Measurements from ENCODE around the gene TAAR2. TPM values are rescaled to one million over a fixed set of nuclear protein-coding genes. Genes with fewer than 3 reads are reported as not detected.

Gene TAAR2
- total RNA-seq, 1 donor from 2014 or later, result not detected

- Histone ChIP-seq H3K4me1 (no peaks in the 10 kb centered on the region), H3K36me3 (no peaks in the 10 kb centered on the region), H3K27me3 (no peaks in the 10 kb centered on the region), H3K9me3 (no peaks in the 10 kb centered on the region), H3K4me3 (no peak overlapping the region), H3K27ac (no peak overlapping the region)
- DNase-seq (ENCODE audit: low spot score in 2 of 2), result no peak
- TF ChIP-seq CTCF (IDR thresholded peaks at IDR 0.05), result no peak
- intact Hi-C loops (cut with DNase I), result no loop called here
These were observed 52.3 kb downstream of the TAAR2 start for GRCh38 chr6:132571774-132572173.

GRCh38 chr6:132570221-132570777, 53.8 kb downstream of the TAAR2 start, which contains the start of gene TAAR6:
TAAR6 (plus strand) TSS chr6:132570322; CDS start chr6:132570322, 0 bp downstream.
- intact Hi-C loops (cut with DNase I), result no loop called here
- Histone ChIP-seq H3K27me3 (no peaks in the 10 kb centered on the region), H3K9me3 (no peaks in the 10 kb centered on the region), H3K36me3 (no peaks in the 10 kb centered on the region), H3K4me3 (no peak within 1 kb of the TSS), H3K27ac (no peak within 1 kb of the TSS), H3K4me1 (no peaks in the 10 kb centered on the region)
- DNase-seq (ENCODE audit: low spot score in 2 of 2), result no peak
- TF ChIP-seq CTCF (IDR thresholded peaks at IDR 0.05), result no peak

DNA sequence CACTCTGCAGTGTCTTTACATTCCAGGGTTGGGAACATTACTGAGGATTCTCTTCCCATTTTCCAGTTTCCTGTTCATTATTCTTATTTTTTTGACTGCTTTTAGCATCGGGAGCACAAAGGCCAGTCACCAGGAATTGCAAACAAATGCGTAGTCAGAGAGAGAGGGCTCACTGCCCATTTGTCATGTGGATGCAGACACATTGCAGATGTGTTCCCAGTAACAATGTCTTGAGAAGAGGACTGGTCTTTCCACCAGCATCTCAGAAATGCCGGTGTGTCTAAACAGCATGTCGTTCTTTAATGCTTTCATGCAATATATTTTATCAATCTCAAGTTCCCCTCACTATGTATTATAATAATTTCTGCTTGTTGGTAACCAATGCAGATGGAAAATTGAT, 54.9 kb downstream of the TAAR2 start:
- no peaks in the 10 kb centered on the region for H3K27me3 ChIP-seq
- TF ChIP-seq CTCF (IDR thresholded peaks at IDR 0.05), result no peak
- H3K9me3 ChIP-seq, result no peaks in the 10 kb centered on the region
- no peak for DNase-seq (ENCODE audit: low spot score in 2 of 2)
- H3K27ac ChIP-seq, result no peak overlapping the region
- no peak overlapping the region for H3K4me3 ChIP-seq
- H3K4me1 ChIP-seq, result no peaks in the 10 kb centered on the region
- intact Hi-C loops (cut with DNase I), result no loop called here
- no peaks in the 10 kb centered on the region for H3K36me3 ChIP-seq

DNA sequence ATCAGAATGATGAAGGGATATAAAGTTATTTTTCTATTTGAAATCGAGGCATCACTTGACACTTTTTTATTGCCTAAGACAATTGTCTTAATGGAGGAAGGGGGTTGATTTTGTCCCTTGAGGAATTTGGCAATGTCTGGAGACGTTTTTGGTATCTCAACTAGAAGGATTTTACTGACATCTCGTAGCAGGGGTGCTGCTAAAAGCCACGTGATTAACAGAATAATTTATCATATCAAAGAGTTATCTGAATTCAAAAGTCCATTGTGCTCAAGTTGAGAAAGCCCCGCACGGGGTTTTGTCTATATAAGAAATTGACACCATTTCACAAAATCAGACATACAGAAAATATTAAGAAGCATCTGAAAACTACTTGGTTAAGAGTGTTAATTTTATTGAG, 55.5 kb downstream of the TAAR2 start:
- Histone ChIP-seq H3K4me1 (no peaks in the 10 kb centered on the region), H3K36me3 (no peaks in the 10 kb centered on the region), H3K27ac (no peak overlapping the region), H3K4me3 (no peak overlapping the region), H3K27me3 (no peaks in the 10 kb centered on the region), H3K9me3 (no peaks in the 10 kb centered on the region)
- no peak for TF ChIP-seq CTCF (IDR thresholded peaks at IDR 0.05)
- DNase-seq (ENCODE audit: low spot score in 2 of 2), result no peak
- intact Hi-C loops (cut with DNase I), result no loop called here

- Histone ChIP-seq H3K36me3 (no peaks in the 10 kb centered on the region), H3K4me1 (no peaks in the 10 kb centered on the region), H3K27me3 (no peaks in the 10 kb centered on the region), H3K4me3 (no peak overlapping the region), H3K9me3 (no peaks in the 10 kb centered on the region), H3K27ac (no peak overlapping the region)
- intact Hi-C loops (cut with DNase I), result no loop called here
- TF ChIP-seq CTCF (IDR thresholded peaks at IDR 0.05), result no peak
- DNase-seq (ENCODE audit: low spot score in 2 of 2), result no peak
These were observed 56.5 kb downstream of the TAAR2 start for GRCh38 chr6:132567566-132567965.

Other genes starting within 250 kb of the TAAR2 start
- 0.75 TPM for gene MOXD1, start 222.8 kb downstream of the TAAR2 start, total RNA-seq
- gene STX7, start 111.2 kb downstream of the TAAR2 start, total RNA-seq, result 18.3 TPM
- gene TAAR9, start 86.0 kb downstream of the TAAR2 start, total RNA-seq, result not detected
- not detected for gene TAAR8, start 71.6 kb downstream of the TAAR2 start, total RNA-seq
- not detected for gene TAAR6, start 54.0 kb downstream of the TAAR2 start, total RNA-seq
- gene TAAR5, start 34.5 kb downstream of the TAAR2 start, total RNA-seq, result not detected
- not detected for gene TAAR1, start 34.9 kb upstream of the TAAR2 start, total RNA-seq
- gene VNN1, start 89.8 kb upstream of the TAAR2 start, total RNA-seq, result not detected
- gene VNN2, start 133.6 kb upstream of the TAAR2 start, total RNA-seq, result 19.9 TPM
- 1.7 TPM for gene SLC18B1, start 174.4 kb upstream of the TAAR2 start, total RNA-seq
- gene RPS12, start 190.3 kb upstream of the TAAR2 start, total RNA-seq, result 466 TPM

Data from ascending aorta (tissue), 2 donors.